ENCODE data around the gene RUNX3. TPM values are rescaled to one million over a fixed set of nuclear protein-coding genes. Genes with fewer than 3 reads are reported as not detected.

RUNX3 gene
- total and polyA plus RNA-seq, 2 donors (not counting 1 experiment from before 2014, with no cell fraction given) = 0.48 to 0.66 TPM

- Histone ChIP-seq H3K36me3 (ENCODE audit: control insufficient read depth, insufficient read depth, low read length) (no peaks in the 10 kb centered on the region), H3K27ac (ENCODE audit: insufficient read depth, low read length) (no peak overlapping the region), H3K4me2 (ENCODE audit: extremely low read depth, insufficient read depth, low read length) (no peak overlapping the region), H3K9me3 (ENCODE audit: control insufficient read depth, insufficient read depth, low read depth, low read length) (no peaks in the 10 kb centered on the region), H3K27me3 (ENCODE audit: control insufficient read depth, insufficient read depth, low read length) (no peaks in the 10 kb centered on the region), H2AFZ (ENCODE audit: low read length) (no peak overlapping the region), H3K4me1 (ENCODE audit: control insufficient read depth, extremely low read depth, insufficient read depth, low read length) (no peaks in the 10 kb centered on the region), H3K9ac (ENCODE audit: insufficient read depth, low read length) (no peak overlapping the region), H3K4me3 (replicated peaks in 1 of 4; ENCODE audit: control extremely low read depth in 1 of 4, insufficient read depth in 1 of 4, low read depth in 3 of 4, low read length in 4 of 4) (no peak overlapping the region), H3K79me2 (ENCODE audit: control insufficient read depth, insufficient read depth, low read length) (no peaks in the 10 kb centered on the region), H4K20me1 (ENCODE audit: control insufficient read depth, extremely low read depth, insufficient read depth, low read length) (no peaks in the 10 kb centered on the region)
- TF ChIP-seq EZH2 (IDR thresholded peaks at IDR 0.05; ENCODE audit: low read length, missing control alignments) = no peak
- TF ChIP-seq CTCF (conservative IDR thresholded peaks at IDR 0.05 in 1 of 2, IDR thresholded peaks at IDR 0.05 in 1 of 2; ENCODE audit: low read depth in 1 of 2, low read length in 2 of 2) = no peak
- no peak for DNase-seq (ENCODE audit: low read depth in 2 of 2)
Measured at GRCh38 chr1:24975391-24975790, 45.3 kb upstream of the RUNX3 start.

- H3K36me3 ChIP-seq (ENCODE audit: control insufficient read depth, insufficient read depth, low read length) = no peaks in the 10 kb centered on the region
- no peak overlapping the region for H2AFZ ChIP-seq (ENCODE audit: low read length)
Measured at GRCh38 chr1:24973315-24973714, 43.2 kb upstream of the RUNX3 start.

GRCh38 chr1:24972915-24973242 is 42.8 kb upstream of the RUNX3 start:
- H3K27me3 ChIP-seq (ENCODE audit: control insufficient read depth, insufficient read depth, low read length) = no peaks in the 10 kb centered on the region
- no peaks in the 10 kb centered on the region for H4K20me1 ChIP-seq (ENCODE audit: control insufficient read depth, extremely low read depth, insufficient read depth, low read length)
- no peak for DNase-seq (ENCODE audit: low read depth in 2 of 2)
- TF ChIP-seq CTCF (conservative IDR thresholded peaks at IDR 0.05 in 1 of 2, IDR thresholded peaks at IDR 0.05 in 1 of 2; ENCODE audit: low read depth in 1 of 2, low read length in 2 of 2) (no peak), EZH2 (IDR thresholded peaks at IDR 0.05; ENCODE audit: low read length, missing control alignments) (no peak)
- H3K4me2 ChIP-seq (ENCODE audit: extremely low read depth, insufficient read depth, low read length) = no peak overlapping the region
- H3K36me3 ChIP-seq (ENCODE audit: control insufficient read depth, insufficient read depth, low read length) = no peaks in the 10 kb centered on the region
- H3K9ac ChIP-seq (ENCODE audit: insufficient read depth, low read length) = no peak overlapping the region
- no peak overlapping the region for H3K4me3 ChIP-seq (replicated peaks in 1 of 4; ENCODE audit: control extremely low read depth in 1 of 4, insufficient read depth in 1 of 4, low read depth in 3 of 4, low read length in 4 of 4)
- H3K4me1 ChIP-seq (ENCODE audit: control insufficient read depth, extremely low read depth, insufficient read depth, low read length) = no peaks in the 10 kb centered on the region
- H2AFZ ChIP-seq (ENCODE audit: low read length) = no peak overlapping the region
- H3K9me3 ChIP-seq (ENCODE audit: control insufficient read depth, insufficient read depth, low read depth, low read length) = no peaks in the 10 kb centered on the region
- H3K79me2 ChIP-seq (ENCODE audit: control insufficient read depth, insufficient read depth, low read length) = no peaks in the 10 kb centered on the region
- H3K27ac ChIP-seq (ENCODE audit: insufficient read depth, low read length) = no peak overlapping the region

More at GRCh38 chr1:24973315-24973714, 43.2 kb upstream of the RUNX3 start:
- TF ChIP-seq EZH2 (IDR thresholded peaks at IDR 0.05; ENCODE audit: low read length, missing control alignments) (no peak), CTCF (conservative IDR thresholded peaks at IDR 0.05 in 1 of 2, IDR thresholded peaks at IDR 0.05 in 1 of 2; ENCODE audit: low read depth in 1 of 2, low read length in 2 of 2) (no peak)
- Histone ChIP-seq H3K4me1 (ENCODE audit: control insufficient read depth, extremely low read depth, insufficient read depth, low read length) (no peaks in the 10 kb centered on the region), H3K79me2 (ENCODE audit: control insufficient read depth, insufficient read depth, low read length) (no peaks in the 10 kb centered on the region), H3K27me3 (ENCODE audit: control insufficient read depth, insufficient read depth, low read length) (no peaks in the 10 kb centered on the region), H4K20me1 (ENCODE audit: control insufficient read depth, extremely low read depth, insufficient read depth, low read length) (no peaks in the 10 kb centered on the region), H3K9ac (ENCODE audit: insufficient read depth, low read length) (no peak overlapping the region), H3K27ac (ENCODE audit: insufficient read depth, low read length) (no peak overlapping the region), H3K4me3 (replicated peaks in 1 of 4; ENCODE audit: control extremely low read depth in 1 of 4, insufficient read depth in 1 of 4, low read depth in 3 of 4, low read length in 4 of 4) (no peak overlapping the region), H3K9me3 (ENCODE audit: control insufficient read depth, insufficient read depth, low read depth, low read length) (no peaks in the 10 kb centered on the region), H3K4me2 (ENCODE audit: extremely low read depth, insufficient read depth, low read length) (no peak overlapping the region)
- no peak for DNase-seq (ENCODE audit: low read depth in 2 of 2)

Data from fibroblast of lung (primary cell).